Measurements from ENCODE around the gene NANOS3.

GRCh38 chr19:13869281-13869680 lies 7.7 kb upstream of the NANOS3 start:
- TF ChIP-seq POLR2A (IDR thresholded peaks at IDR 0.05) (no peak), CTCF (IDR thresholded peaks at IDR 0.05) (no peak)

Measured in ovary (tissue), 3 donors.